HG03175 (cell line): ENCODE data around the gene PTF1A.
A peak's percentile ranks its signal among the peaks of the same experiment; 100 is the strongest.

Experiments
- ATAC-seq: cut with Tn5 transposase; IDR thresholded peaks from one replicate; pipeline ENCODE4 v1.9.1; 2021; ENCODE audit warnings: mild to moderate bottlenecking, moderate library complexity; ENCODE audit not compliant: unreplicated experiment

Gene PTF1A, protein sequence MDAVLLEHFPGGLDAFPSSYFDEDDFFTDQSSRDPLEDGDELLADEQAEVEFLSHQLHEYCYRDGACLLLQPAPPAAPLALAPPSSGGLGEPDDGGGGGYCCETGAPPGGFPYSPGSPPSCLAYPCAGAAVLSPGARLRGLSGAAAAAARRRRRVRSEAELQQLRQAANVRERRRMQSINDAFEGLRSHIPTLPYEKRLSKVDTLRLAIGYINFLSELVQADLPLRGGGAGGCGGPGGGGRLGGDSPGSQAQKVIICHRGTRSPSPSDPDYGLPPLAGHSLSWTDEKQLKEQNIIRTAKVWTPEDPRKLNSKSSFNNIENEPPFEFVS

DNA sequence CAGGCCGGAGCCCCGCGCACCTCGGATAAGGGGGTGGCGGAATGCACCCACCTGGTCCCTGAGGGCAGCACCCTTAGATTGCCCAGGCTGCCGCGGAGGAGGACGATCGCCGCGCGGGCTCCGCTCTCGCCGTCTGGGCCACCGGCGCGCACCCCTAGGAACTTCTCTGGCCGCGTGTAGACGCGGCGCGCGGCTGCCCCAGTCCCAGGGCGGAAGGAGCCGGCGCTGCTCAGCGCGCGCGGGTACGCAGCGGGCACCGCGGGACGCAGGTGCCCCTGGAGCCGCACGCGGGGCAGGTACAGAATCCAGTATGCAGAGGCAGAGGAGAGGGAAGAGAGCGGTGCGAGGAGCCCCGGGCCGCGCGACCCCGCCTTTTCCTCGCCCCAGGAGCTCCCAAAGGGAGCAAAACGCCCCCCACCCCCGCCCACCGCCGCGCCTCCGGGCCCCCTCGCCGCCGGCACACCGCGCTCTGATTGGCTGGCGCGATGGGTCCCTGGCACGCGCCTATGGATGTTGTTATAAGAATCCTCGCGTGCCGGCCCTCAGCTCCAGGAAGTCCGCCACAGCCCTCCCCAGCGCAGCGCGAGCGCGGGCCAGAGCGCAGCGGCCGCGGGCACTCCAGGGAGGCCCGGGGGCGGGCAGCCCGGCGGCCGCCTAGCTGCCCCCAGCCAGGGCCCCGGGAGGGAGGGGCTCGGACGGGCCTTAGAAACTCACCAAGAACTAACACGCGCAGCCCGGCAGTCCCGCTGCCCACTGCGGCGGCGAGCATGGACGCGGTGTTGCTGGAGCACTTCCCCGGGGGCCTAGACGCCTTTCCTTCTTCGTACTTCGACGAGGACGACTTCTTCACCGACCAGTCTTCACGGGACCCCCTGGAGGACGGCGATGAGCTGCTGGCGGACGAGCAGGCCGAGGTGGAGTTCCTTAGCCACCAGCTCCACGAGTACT, at the start of gene PTF1A:
Gene PTF1A (plus strand): TSS at position 549 of the 948 bp plus-strand sequence. CDS start 219 bp downstream, at position 768.
- ATAC-seq: no peak

DNA sequence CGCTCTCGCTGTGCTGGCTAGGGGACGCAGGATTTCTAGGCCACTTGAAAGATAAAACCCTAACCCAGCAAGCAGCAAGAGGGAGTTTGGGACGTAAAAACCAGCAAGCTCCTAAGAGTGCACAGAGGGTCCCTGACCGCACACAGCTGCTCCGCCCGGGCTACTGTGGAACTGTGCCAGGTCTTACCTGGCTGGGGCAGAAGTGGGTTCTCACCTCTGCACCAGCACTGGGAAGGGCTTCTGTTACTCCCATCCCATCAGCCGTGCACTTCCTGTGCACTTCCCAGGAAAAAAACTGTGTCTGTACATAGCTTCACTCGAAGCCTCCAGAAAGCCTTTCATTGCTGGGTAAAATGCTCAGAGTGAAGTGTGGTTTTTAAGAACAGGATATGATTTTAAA, 45.9 kb upstream of the PTF1A start:
- no peak for ATAC-seq

DNA sequence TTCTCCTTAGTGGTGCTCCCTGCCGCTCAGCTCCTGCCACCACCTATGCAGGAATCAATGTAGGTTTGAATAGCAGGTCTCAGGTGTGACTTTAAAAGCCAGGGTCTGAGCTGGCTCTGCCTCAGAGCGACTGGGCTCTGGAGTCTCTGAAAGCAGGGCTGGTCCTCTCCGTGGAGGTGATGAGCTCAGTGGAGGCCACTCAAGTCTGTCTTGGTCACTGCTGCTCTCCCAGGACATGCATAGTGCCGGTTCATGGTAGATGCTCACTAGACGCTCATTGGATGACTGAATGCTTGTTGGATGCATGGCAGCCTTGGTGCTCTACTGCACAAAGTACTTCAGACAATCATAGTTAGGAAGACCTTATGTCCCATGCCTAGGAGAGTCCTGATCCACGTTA, 45.1 kb upstream of the PTF1A start:
- no peak for ATAC-seq

DNA sequence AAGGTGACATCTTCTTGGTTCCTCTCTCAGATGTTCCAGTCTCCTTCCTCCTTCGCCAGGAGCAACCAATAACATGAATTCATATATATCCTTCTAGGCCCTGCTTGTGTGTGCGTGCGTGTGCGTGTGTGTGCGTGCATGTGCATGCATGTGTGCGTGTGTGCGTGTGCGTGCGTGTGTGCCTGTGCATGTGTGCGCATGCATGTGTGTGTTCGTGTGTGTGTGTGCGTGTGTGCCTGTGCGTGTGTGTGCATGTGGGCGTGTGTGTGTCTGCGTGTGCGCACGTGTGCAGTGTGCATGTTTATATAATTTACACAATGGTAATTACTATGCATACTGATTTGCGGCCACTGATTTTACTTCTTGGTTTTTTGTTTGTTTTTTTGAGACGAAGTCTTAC, 43.9 kb upstream of the PTF1A start:
- ATAC-seq: no peak

DNA sequence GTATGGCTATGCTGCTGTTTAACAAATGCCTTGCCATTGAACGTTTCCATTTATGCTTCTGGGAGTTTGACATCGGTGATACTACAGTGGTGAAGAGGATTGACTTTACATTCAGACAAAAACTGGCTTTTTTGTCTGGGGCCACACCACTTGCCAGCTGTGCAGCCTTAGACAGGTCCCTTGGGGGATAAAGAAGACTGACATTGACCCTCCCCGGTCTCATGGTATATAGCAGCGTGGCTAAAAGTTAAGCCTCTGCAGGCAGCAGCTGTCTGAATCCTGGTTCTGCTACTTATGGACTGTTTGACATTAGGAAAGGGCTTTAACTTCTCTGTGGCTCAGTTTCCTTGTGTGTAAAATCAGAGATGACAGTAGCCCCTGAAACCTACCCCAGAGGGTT, 42.0 kb upstream of the PTF1A start:
- ATAC-seq: no peak

DNA sequence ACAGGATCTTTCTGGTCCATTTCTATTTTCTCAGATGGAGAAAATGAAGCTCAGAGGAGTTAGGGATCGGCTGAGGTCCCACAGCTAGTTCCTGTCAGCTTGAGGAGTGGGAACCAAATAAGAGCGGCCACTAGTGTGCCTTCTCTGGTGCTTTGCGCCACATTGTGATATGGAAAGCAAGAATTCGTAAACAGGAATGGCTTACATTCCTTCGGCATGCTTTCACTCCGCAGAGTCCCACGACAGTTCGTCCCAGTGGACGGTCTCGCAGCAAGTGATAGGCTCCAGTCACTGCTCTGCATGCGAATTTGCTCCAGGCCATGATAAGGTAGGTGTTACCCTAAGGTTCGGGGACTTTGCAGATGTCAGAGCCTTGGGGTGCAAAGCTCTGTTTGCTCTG, 41.5 kb upstream of the PTF1A start:
- no peak for ATAC-seq

GRCh38 chr10:23151071-23151470, 41.0 kb upstream of the PTF1A start:
- no peak for ATAC-seq

GRCh38 chr10:23155169-23155568, 36.9 kb upstream of the PTF1A start:
- no peak for ATAC-seq

GRCh38 chr10:23156447-23157150, 35.5 kb upstream of the PTF1A start:
- no peak for ATAC-seq

DNA sequence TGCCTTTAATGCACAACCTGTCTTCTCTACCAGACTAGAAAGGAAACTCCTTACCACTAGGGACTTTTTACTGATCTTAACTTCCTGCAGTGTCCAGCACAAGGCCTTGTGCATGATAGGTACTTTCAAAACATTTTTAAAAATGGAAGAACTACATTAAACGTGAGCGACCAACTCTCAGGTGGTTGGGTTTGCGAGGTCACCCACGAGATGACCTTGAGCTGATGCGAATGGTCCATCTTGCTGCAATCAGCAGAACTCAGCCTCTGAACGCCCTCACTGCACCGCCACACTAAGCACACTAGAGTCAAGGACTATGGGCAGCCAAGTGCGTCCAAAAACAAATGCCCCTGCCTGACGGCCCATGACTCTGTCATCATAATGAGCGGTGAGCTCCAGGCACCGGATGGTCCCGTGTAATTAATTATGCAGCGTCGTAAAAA, 34.9 kb upstream of the PTF1A start:
- ATAC-seq: no peak

GRCh38 chr10:23157691-23158369, 34.3 kb upstream of the PTF1A start:
- peak; percentile 65 for ATAC-seq

- peak; percentile 73 for ATAC-seq
Observed at GRCh38 chr10:23158370-23158769, 33.7 kb upstream of the PTF1A start.

DNA sequence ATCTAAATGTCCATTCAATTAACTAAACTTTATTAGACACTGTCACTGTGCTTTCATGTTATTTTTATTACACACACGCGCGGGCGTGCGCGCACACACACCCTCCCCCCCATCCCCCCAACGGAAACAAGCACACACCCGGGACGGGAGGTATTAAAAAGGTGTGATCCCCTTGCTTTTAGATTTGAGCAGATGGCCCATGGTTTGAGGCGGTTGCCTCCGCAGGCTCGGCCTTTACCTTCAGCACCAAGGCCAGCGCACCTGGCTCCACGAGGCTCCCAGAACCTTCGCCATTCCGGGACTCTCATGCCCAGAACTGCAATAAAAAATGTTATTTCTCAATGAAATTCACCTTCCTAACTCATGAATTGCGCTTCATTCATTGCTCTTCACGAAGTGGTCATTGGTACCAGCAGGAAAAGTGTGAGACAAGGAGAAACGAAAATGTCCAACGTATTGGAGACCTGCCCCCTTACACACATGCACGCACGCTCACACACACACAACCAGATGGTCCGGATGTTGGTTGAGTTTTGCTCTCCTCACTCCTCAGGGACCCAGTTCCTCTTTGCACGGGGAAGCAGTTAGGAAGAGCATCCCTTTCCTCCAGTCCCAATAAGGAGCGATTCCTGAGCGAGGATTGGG, 20.8 kb upstream of the PTF1A start:
- ATAC-seq: no peak

DNA sequence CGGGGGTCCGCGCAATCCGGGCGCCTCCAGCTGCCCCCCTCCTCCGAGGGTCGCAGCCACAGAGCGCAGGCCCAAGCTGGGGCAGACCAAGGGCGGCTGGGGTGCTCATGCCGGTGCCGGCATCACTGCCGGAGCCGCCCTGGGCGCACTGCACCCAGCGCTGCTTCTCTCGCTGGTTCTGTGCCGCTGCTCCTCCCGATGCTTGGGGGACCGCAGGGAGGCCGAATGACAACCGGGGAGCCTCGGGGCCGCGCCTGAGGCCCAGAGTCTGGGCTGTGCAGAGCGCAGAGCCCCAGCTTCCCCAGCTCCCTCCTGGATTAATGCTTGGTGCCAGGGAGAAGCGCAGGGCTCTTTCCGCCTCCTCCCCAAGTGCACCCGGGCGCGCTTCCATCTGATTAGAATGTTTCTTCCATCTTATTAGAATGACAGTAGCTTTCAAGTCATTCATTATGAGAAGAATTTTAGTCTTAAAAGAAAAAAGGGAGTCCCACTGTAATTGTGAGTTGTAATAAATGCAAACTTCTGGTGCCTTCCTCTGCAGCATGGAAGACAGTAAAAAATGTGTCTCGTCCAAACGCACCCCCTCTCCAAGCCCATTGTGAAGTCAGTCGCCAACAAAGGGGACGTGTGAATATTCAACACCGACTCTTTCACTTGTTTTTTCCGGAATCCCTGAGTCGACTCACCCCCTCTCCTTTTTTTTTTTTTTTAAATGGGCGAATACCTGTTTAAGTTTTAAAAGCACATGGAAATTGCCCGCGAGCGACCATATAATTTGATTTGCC, 19.5 kb upstream of the PTF1A start:
- no peak for ATAC-seq

GRCh38 chr10:23173214-23174073, 18.7 kb upstream of the PTF1A start:
- no peak for ATAC-seq

GRCh38 chr10:23174074-23174976, 17.8 kb upstream of the PTF1A start:
- ATAC-seq: no peak

DNA sequence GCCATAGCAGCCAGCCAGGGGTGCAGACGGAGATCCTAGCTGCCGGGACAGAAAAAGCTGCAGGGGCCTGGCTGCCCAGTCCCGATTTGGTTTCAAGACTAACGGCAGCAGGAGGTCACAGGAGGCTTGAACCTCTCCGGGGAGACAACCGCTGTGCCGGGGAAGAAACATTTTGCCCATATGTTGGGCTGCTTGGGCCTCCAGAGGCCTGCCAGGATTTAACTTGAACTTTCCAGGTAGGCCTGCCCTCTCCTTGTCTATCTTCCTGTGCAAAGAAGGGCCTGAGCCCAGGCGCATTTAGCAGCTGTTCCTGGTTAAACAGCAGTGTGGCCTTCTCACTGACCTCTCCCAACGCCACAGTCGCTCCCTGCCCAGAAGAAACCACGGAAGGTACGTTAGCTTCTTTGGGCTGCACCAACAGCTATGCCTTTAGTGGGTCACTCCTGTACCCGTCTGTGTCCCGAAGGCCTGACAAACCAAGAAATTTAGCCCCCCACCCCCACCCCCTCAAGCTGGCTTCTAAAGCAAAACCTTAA, 17.1 kb upstream of the PTF1A start:
- ATAC-seq: no peak
